ENCODE results near the gene INSR. TPM values are rescaled to one million over a fixed set of nuclear protein-coding genes. Genes with fewer than 3 reads are reported as not detected.

INSR gene
- total RNA-seq, 1 experiment from 2014 or later, result 35.9 TPM

DNA sequence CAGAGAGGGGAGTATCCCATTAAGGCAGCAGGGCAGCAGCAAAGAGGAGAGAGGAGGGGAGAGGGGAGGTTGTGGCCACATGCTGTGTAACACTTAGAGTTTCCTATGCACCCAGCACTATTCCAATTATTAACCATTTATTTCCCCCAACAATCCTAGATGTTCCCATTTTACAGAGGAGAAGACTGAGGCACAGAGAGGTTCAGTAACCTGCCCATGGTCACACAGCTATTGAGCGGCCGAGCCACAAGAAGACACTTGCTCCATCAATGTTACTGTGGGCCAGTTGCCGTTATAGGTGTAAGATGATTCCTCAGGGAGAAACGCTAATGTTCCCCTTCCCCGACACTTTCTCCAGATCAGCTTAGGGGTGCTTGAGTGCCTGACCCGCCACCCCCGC, 69.2 kb downstream of the INSR start:
- H3K4me1 Mint-ChIP-seq, result peaks cover 14% of the 10 kb centered on the region
- no peak overlapping the region for H3K27ac Mint-ChIP-seq
- POLR2A ChIA-PET, result no interaction called here
- H3K4me3 Mint-ChIP-seq, result no peak overlapping the region
- H3K9me3 Mint-ChIP-seq, result no peaks in the 10 kb centered on the region
- DNase-seq (ENCODE audit: low spot score) (no peak), ATAC-seq (no peak)
- no peaks in the 10 kb centered on the region for H3K27me3 Mint-ChIP-seq (ENCODE audit: low read depth)
- TF ChIP-seq JUN (CRISPR knock-in tag; IDR thresholded peaks at IDR 0.05) (no peak), EMX1 (CRISPR knock-in tag; IDR thresholded peaks at IDR 0.05) (no peak), ZNF263 (CRISPR knock-in tag; IDR thresholded peaks at IDR 0.05; ENCODE audit: low read depth) (no peak)
- TF ChIP-seq, protein P1, sequence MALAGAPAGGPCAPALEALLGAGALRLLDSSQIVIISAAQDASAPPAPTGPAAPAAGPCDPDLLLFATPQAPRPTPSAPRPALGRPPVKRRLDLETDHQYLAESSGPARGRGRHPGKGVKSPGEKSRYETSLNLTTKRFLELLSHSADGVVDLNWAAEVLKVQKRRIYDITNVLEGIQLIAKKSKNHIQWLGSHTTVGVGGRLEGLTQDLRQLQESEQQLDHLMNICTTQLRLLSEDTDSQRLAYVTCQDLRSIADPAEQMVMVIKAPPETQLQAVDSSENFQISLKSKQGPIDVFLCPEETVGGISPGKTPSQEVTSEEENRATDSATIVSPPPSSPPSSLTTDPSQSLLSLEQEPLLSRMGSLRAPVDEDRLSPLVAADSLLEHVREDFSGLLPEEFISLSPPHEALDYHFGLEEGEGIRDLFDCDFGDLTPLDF (CRISPR knock-in tag; IDR thresholded peaks at IDR 0.05), result no peak
- TF ChIP-seq, protein P2, sequence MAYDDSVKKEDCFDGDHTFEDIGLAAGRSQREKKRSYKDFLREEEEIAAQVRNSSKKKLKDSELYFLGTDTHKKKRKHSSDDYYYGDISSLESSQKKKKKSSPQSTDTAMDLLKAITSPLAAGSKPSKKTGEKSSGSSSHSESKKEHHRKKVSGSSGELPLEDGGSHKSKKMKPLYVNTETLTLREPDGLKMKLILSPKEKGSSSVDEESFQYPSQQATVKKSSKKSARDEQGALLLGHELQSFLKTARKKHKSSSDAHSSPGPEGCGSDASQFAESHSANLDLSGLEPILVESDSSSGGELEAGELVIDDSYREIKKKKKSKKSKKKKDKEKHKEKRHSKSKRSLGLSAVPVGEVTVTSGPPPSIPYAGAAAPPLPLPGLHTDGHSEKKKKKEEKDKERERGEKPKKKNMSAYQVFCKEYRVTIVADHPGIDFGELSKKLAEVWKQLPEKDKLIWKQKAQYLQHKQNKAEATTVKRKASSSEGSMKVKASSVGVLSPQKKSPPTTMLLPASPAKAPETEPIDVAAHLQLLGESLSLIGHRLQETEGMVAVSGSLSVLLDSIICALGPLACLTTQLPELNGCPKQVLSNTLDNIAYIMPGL (CRISPR knock-in tag; IDR thresholded peaks at IDR 0.05), result no peak
- TF ChIP-seq, protein P3, sequence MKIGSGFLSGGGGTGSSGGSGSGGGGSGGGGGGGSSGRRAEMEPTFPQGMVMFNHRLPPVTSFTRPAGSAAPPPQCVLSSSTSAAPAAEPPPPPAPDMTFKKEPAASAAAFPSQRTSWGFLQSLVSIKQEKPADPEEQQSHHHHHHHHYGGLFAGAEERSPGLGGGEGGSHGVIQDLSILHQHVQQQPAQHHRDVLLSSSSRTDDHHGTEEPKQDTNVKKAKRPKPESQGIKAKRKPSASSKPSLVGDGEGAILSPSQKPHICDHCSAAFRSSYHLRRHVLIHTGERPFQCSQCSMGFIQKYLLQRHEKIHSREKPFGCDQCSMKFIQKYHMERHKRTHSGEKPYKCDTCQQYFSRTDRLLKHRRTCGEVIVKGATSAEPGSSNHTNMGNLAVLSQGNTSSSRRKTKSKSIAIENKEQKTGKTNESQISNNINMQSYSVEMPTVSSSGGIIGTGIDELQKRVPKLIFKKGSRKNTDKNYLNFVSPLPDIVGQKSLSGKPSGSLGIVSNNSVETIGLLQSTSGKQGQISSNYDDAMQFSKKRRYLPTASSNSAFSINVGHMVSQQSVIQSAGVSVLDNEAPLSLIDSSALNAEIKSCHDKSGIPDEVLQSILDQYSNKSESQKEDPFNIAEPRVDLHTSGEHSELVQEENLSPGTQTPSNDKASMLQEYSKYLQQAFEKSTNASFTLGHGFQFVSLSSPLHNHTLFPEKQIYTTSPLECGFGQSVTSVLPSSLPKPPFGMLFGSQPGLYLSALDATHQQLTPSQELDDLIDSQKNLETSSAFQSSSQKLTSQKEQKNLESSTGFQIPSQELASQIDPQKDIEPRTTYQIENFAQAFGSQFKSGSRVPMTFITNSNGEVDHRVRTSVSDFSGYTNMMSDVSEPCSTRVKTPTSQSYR (CRISPR knock-in tag; IDR thresholded peaks at IDR 0.05), result no peak
- no peaks in the 10 kb centered on the region for H3K36me3 Mint-ChIP-seq
- CTCF ChIA-PET, result interaction anchor here (0.5 kb wide), 1 partner anchor 30 kb away, joined by 3 read pairs; no protein-coding TSS in a partner anchor

DNA sequence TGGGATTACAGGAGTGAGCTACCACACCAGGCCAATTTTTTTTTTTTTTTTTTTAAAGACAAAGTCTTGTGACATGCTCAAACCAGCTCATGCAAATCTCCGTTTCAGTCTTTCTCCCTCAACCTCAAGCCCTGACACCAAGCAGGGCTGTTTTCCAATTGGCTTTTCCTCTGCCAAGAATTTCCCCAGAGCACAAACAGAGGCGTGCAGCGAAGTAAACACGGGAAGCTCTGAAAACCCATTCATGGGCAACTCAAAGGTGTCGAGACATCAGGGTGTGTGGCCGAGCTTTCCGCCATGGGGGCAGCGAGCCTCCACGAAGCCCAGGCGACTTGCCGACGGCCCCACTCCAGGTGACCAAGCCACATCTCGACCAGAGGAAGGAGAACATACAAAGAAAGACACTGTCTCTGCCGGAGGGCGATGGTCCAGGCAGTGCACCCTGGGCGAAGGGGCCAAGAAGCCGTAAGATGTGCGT, 70.0 kb downstream of the INSR start:
- DNase-seq (ENCODE audit: low spot score) (no peak), ATAC-seq (no peak)
- Mint-ChIP-seq H3K27ac (peak overlapping the region; percentile 66), H3K4me3 (no peak overlapping the region), H3K4me1 (peaks cover 14% of the 10 kb centered on the region), H3K27me3 (ENCODE audit: low read depth) (no peaks in the 10 kb centered on the region), H3K9me3 (peaks cover 4% of the 10 kb centered on the region), H3K36me3 (no peaks in the 10 kb centered on the region)
- POLR2A ChIA-PET, result interaction anchor here (0.7 kb wide), 1 partner anchor 84 kb away, joined by 3 read pairs; no protein-coding TSS in a partner anchor
- CTCF ChIA-PET, result interaction anchor here (1.1 to 1.2 kb wide), 2 partner anchors 27 to 130 kb away, joined by 3 to 7 read pairs; no protein-coding TSS in a partner anchor
- TF ChIP-seq NR3C1 (CRISPR knock-in tag; conservative IDR thresholded peaks at IDR 0.05; ENCODE audit: low read depth) (no peak), NR1H2 (CRISPR knock-in tag; IDR thresholded peaks at IDR 0.05) (no peak), CREB1 (CRISPR knock-in tag; IDR thresholded peaks at IDR 0.05) (no peak), GABPB1 (CRISPR knock-in tag; IDR thresholded peaks at IDR 0.05) (no peak), KAT7 (CRISPR knock-in tag; IDR thresholded peaks at IDR 0.05; ENCODE audit: borderline replicate concordance) (no peak), NR2C2 (CRISPR knock-in tag; IDR thresholded peaks at IDR 0.05) (no peak), SP1 (CRISPR knock-in tag; conservative IDR thresholded peaks at IDR 0.05) (no peak)
- TF ChIP-seq, protein P3 (CRISPR knock-in tag; IDR thresholded peaks at IDR 0.05), result no peak
- TF ChIP-seq, protein P4, sequence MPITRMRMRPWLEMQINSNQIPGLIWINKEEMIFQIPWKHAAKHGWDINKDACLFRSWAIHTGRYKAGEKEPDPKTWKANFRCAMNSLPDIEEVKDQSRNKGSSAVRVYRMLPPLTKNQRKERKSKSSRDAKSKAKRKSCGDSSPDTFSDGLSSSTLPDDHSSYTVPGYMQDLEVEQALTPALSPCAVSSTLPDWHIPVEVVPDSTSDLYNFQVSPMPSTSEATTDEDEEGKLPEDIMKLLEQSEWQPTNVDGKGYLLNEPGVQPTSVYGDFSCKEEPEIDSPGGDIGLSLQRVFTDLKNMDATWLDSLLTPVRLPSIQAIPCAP (CRISPR knock-in tag; IDR thresholded peaks at IDR 0.05), result no peak
- TF ChIP-seq, protein P5, sequence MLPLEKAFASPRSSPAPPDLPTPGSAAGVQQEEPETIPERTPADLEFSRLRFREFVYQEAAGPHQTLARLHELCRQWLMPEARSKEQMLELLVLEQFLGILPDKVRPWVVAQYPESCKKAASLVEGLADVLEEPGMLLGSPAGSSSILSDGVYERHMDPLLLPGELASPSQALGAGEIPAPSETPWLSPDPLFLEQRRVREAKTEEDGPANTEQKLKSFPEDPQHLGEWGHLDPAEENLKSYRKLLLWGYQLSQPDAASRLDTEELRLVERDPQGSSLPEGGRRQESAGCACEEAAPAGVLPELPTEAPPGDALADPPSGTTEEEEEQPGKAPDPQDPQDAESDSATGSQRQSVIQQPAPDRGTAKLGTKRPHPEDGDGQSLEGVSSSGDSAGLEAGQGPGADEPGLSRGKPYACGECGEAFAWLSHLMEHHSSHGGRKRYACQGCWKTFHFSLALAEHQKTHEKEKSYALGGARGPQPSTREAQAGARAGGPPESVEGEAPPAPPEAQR (CRISPR knock-in tag; IDR thresholded peaks at IDR 0.05), result no peak
- TF ChIP-seq, protein P6, sequence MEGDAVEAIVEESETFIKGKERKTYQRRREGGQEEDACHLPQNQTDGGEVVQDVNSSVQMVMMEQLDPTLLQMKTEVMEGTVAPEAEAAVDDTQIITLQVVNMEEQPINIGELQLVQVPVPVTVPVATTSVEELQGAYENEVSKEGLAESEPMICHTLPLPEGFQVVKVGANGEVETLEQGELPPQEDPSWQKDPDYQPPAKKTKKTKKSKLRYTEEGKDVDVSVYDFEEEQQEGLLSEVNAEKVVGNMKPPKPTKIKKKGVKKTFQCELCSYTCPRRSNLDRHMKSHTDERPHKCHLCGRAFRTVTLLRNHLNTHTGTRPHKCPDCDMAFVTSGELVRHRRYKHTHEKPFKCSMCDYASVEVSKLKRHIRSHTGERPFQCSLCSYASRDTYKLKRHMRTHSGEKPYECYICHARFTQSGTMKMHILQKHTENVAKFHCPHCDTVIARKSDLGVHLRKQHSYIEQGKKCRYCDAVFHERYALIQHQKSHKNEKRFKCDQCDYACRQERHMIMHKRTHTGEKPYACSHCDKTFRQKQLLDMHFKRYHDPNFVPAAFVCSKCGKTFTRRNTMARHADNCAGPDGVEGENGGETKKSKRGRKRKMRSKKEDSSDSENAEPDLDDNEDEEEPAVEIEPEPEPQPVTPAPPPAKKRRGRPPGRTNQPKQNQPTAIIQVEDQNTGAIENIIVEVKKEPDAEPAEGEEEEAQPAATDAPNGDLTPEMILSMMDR (IDR thresholded peaks at IDR 0.05), result no peak
- TF ChIP-seq, protein P7, sequence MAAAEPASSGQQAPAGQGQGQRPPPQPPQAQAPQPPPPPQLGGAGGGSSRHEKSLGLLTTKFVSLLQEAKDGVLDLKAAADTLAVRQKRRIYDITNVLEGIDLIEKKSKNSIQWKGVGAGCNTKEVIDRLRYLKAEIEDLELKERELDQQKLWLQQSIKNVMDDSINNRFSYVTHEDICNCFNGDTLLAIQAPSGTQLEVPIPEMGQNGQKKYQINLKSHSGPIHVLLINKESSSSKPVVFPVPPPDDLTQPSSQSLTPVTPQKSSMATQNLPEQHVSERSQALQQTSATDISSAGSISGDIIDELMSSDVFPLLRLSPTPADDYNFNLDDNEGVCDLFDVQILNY (CRISPR knock-in tag; IDR thresholded peaks at IDR 0.05), result no peak
- TF ChIP-seq, protein P8, sequence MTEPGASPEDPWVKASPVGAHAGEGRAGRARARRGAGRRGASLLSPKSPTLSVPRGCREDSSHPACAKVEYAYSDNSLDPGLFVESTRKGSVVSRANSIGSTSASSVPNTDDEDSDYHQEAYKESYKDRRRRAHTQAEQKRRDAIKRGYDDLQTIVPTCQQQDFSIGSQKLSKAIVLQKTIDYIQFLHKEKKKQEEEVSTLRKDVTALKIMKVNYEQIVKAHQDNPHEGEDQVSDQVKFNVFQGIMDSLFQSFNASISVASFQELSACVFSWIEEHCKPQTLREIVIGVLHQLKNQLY (CRISPR knock-in tag; IDR thresholded peaks at IDR 0.05), result no peak
- TF ChIP-seq, protein P9, sequence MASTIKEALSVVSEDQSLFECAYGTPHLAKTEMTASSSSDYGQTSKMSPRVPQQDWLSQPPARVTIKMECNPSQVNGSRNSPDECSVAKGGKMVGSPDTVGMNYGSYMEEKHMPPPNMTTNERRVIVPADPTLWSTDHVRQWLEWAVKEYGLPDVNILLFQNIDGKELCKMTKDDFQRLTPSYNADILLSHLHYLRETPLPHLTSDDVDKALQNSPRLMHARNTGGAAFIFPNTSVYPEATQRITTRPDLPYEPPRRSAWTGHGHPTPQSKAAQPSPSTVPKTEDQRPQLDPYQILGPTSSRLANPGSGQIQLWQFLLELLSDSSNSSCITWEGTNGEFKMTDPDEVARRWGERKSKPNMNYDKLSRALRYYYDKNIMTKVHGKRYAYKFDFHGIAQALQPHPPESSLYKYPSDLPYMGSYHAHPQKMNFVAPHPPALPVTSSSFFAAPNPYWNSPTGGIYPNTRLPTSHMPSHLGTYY (CRISPR knock-in tag; IDR thresholded peaks at IDR 0.05), result no peak

Measured in WTC11 (cell line).